ENCODE results near the gene DES.

The DES gene

GRCh38 chr2:219410390-219410789, 7.8 kb upstream of the DES start:
- TF ChIP-seq CTCF (IDR thresholded peaks at IDR 0.05; ENCODE audit: low read length, missing control alignments): no peak
- DNase-seq (ENCODE audit: low read depth): no peak

GRCh38 chr2:219414857-219415256, 3.3 kb upstream of the DES start:
- H3K4me3 ChIP-seq (replicated peaks; ENCODE audit: low read depth, low read length): no peak overlapping the region
- DNase-seq (ENCODE audit: low read depth): no peak
- no peak for TF ChIP-seq CTCF (IDR thresholded peaks at IDR 0.05; ENCODE audit: low read length, missing control alignments)

More at GRCh38 chr2:219410390-219410789, 7.8 kb upstream of the DES start:
- no peak overlapping the region for H3K4me3 ChIP-seq (replicated peaks; ENCODE audit: low read depth, low read length)

GRCh38 chr2:219415580-219416234, 2.5 kb upstream of the DES start:
- no peak for TF ChIP-seq CTCF (IDR thresholded peaks at IDR 0.05; ENCODE audit: low read length, missing control alignments)
- H3K4me3 ChIP-seq (replicated peaks; ENCODE audit: low read depth, low read length): no peak overlapping the region
- DNase-seq (ENCODE audit: low read depth): no peak

- H3K4me3 ChIP-seq (replicated peaks; ENCODE audit: low read depth, low read length): no peak overlapping the region
- TF ChIP-seq CTCF (IDR thresholded peaks at IDR 0.05; ENCODE audit: low read length, missing control alignments): no peak
- no peak for DNase-seq (ENCODE audit: low read depth)
Observed at GRCh38 chr2:219416235-219416602, 2.0 kb upstream of the DES start.

GRCh38 chr2:219416938-219417337, 1.2 kb upstream of the DES start:
- TF ChIP-seq CTCF (IDR thresholded peaks at IDR 0.05; ENCODE audit: low read length, missing control alignments): no peak
- DNase-seq (ENCODE audit: low read depth): no peak
- H3K4me3 ChIP-seq (replicated peaks; ENCODE audit: low read depth, low read length): no peak overlapping the region

GRCh38 chr2:219417374-219417773, 803 bp upstream of the DES start:
- DNase-seq (ENCODE audit: low read depth): no peak
- no peak overlapping the region for H3K4me3 ChIP-seq (replicated peaks; ENCODE audit: low read depth, low read length)
- no peak for TF ChIP-seq CTCF (IDR thresholded peaks at IDR 0.05; ENCODE audit: low read length, missing control alignments)

GRCh38 chr2:219419012-219419324, 791 bp downstream of the DES start:
- no peak for DNase-seq (ENCODE audit: low read depth)
- H3K4me3 ChIP-seq (replicated peaks; ENCODE audit: low read depth, low read length): no peak overlapping the region
- TF ChIP-seq CTCF (IDR thresholded peaks at IDR 0.05; ENCODE audit: low read length, missing control alignments): no peak

Data from fibroblast of pulmonary artery (primary cell).